HG03521 (cell line): ENCODE results near the gene PLEKHM3.
A peak's percentile ranks its signal among the peaks of the same experiment; 100 is the strongest.

Experiments used
- ATAC-seq: cut with Tn5 transposase; IDR thresholded peaks from one replicate; pipeline ENCODE4 v1.9.1; 2021; ENCODE audit warnings: mild to moderate bottlenecking, moderate library complexity; ENCODE audit not compliant: unreplicated experiment

Gene PLEKHM3

DNA sequence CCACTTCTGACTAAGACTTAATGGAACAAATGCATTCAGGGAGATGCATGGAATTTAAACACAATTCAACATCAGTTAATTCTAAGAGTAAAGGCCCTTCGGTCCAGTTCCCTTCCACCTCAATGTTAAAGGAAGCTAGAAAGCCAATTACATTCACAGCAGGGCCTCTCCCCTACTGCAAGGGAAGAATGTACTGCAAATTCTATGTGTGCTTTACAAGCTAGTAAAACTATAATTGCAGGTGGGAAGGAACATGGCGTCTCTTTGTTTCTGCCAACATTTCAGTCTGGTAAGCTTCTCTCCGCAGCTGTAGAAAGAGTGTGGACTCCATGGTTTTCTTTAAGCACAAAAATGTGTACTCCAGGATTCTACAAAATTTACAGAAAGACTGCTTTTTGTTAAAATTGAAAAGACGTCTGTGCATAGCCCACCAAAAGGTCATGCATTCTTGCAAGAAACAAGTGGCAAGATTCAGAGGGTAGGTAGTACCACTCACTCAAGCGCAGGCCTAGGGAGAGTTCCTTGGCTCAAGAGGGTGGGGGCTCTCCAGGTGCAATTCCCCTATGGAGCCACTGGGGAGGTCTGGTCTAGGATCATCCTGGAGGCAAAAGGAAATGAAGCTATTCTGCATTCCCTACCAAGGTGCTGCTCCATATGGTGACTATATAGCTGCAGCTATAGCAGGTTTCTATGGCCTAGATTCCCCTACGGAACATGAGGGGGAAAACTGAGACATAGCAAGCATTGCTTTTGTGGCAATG, 128.6 kb downstream of the PLEKHM3 start:
- no peak for ATAC-seq

DNA sequence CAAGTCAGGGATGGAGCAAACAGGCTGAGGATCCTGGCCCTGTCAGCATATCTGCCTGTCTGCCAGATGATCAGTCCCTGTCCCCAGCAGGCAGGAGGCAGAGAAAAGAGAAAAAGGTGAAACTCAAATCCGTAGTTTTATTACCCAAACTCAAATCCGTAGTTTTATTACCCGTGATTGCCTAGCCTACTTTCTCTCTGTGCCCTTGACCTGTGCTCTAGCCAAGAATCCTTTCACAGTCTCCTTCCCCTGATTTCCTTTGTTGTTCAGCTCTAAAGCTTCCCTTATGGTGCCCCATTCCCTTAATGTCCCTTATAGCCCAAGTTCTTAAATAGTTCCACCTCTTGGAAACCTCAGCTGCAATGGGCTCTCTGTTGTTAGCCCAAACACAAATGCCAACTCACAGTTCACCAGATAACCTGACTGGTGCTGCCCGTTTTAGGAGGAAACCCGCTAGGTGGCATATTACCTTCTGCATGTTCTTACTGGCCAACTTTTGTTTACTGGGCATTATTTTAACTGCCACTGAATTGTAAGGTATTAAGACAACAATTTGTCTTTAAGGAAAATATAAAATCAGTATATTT, 130.0 kb downstream of the PLEKHM3 start:
- ATAC-seq = no peak

DNA sequence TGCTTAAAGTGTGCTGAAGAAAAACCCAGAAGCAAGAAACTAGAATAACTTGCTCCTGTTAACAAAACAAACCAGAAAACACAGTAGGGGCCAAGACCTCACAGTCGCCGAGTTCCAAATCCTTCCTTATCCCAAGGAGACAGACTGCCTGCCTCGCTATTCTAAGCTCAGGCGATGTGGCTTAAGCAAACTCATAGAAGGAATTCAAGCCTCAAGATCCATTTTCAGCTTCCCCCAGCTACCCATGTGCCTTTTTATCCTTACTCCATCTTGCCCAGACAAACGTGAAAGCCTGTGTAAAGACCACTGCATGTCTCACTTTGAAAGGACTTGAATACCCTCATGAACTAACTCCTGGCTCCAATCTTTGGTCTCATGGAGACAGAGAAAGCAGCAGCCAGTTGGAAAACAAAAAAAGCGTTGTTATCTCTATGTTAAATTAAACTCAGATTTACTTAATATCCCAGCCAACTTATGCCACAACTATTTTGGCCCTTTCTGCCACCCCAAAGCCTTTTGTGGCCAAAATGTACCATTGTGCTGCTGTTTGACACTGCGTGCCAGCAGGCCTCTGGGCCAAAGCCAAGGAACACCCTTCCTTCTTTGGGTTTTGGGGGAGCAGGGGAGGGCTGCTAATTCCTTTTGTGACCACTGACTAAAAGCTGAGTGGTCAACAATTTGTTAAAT, 132.5 kb downstream of the PLEKHM3 start:
- ATAC-seq = no peak

DNA sequence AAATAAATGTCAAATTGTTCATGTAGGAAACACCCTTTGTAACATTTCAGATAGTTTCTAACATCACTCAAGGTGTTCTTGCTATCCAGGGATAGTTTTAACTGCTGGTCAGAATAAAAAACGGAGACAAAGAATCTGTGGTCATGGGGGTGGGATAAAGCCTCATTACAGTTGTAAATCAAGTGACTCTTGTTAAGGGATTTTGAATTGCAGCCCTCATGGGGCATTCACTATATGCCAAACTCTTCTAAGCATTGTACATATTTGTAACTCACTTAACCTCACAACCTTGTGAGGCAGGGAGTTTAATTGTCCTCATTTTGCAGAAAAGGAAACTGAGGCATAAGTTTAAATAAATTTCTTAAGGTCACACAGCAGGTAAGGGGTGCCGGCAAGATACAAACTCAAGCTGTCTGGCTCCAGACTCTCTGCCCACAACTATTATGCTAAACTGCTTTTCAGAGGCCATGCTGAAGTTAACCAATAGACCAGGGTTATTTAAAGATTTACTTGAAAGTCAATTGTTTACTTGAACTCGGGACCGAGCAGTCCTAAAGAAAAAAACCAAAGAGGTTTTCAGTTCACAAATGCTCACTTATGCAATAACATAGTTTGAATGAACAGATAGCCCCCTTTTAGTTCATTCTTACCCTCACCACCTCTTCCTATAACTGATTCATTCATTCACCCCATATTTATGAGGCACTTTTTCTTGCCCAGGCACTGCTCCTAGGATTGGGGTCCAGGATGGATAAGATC, 134.1 kb downstream of the PLEKHM3 start:
- ATAC-seq = no peak

DNA sequence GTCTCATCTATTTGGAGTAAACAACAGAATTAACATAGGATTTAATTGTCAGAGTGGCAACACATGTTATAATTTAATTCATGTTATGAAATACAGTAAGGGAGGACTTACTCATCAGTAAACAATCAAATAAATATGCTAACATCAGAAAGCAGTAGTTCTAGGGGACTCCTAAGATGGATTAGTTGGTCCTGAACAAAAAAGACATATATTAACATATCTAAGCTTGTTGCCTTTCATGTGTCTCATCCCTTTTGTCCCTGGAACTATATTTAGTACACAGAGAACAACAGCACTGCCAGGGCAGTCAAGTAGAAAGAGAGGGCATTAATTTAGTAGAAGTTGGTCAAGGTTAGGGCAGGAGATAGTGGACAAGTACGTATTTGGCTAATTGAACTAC, 137.8 kb downstream of the PLEKHM3 start:
- no peak for ATAC-seq

GRCh38 chr2:207885010-207885409, 140.3 kb downstream of the PLEKHM3 start:
- no peak for ATAC-seq

- ATAC-seq = no peak
These were observed 141.2 kb downstream of the PLEKHM3 start for GRCh38 chr2:207884127-207884526.

DNA sequence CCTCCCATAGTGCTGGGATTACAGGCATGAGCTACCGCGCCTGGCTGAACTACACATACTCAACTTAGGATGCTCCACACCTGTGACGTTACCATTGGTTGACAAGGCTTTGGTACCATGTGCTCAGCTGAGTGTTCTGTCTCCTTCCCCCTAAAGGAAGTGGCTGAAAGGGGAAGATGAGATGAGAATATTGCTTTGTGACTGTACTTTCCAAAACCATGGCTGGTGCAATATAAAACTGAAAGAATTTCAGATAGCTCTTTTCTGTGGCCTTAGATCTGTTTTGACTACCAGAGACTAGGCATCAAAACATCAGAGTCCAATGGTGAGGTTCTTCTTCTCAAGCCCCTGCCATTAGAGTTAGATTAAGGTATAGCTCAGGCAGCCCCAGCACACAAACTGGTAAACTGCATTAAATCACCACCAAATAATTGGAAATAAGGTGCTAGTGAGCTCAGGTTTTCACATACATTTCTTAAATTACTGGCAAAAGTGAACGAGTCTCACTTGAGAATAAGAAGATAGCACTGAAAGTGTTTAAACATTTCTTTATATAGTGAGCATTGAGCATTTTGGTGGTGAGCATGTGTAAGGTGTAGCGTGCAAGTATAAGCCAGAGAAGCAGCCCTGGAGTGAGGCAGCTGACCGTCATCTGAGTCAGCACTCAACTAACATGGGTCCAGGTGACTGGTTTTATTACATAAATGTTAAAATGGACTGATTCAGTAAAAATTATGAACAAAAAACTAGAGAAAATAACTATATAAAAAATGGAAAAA, 142.1 kb downstream of the PLEKHM3 start:
- peak; percentile 75 for ATAC-seq

GRCh38 chr2:207881902-207882301, 143.4 kb downstream of the PLEKHM3 start:
- ATAC-seq = no peak

GRCh38 chr2:207879536-207879935, 145.8 kb downstream of the PLEKHM3 start:
- ATAC-seq = no peak

GRCh38 chr2:207876842-207877535, 148.3 kb downstream of the PLEKHM3 start:
- no peak for ATAC-seq

GRCh38 chr2:207875473-207876212, 149.7 kb downstream of the PLEKHM3 start:
- ATAC-seq = no peak

GRCh38 chr2:207873794-207874193, 151.5 kb downstream of the PLEKHM3 start:
- ATAC-seq = peak; percentile 56

GRCh38 chr2:207871911-207872310, 153.4 kb downstream of the PLEKHM3 start:
- ATAC-seq = no peak

- ATAC-seq = no peak
These were observed 153.8 kb downstream of the PLEKHM3 start for GRCh38 chr2:207871506-207871905.

- ATAC-seq = no peak
These were observed 154.5 kb downstream of the PLEKHM3 start for GRCh38 chr2:207870814-207871213.

DNA sequence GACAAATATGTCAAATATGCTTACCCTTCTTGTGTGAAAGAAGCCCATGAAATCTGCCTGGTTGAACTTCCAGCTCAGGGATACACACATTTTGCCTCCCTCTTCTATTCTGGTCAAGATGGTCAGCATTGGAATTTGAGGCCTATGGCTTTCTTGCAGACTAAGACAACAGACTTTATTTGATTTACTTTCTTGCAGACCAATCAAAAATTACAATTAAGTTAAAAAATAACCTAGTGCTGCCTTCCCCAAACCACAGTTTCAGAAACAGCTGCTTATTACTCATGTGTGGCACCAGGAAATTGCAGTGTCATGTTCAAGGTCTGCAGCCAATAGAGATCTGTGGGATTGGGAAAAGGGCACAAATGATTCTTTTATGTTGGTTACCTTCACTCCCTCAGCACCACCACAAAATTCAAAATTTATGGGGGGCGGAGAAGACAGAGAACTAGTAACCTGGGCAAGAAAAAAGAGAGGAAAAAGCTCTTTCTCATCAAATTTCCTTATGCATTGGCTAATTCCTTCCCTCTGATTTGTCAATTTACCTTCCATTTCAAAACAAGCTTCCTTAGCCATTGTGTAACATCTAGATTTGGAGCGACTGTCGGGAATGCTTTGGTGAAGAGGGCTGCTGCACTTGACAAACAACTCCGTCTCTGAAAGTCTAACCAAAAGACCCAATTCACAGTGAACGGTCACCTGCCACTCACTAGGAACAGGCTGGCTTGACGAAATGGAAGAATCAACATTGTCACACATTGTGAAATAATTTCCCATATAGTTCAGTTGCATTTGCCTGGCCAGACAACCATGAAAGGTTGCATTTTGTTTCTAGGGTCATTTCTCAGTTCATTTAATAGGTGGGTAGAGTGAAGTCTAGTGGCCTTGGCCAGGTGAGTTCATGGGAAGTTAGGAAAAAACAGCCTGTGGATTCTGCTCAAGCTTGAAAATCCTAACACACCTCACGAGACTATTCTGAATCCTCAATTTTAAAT, 155.2 kb downstream of the PLEKHM3 start:
- no peak for ATAC-seq
